Sigmoid colon (tissue), 3 donors: ENCODE results near the gene ANO1.

Source experiments
- CTCF ChIP-seq, 4 experiments: fragments of 450-650 bp in 3 of 4; fragments of 200-600 bp in 1 of 4; IDR thresholded peaks; one replicate each; pipeline ENCODE4 v1.5.1; 2016 to 2019; ENCODE audit warnings: antibody characterized with exemption in 4 of 4, mild to moderate bottlenecking in 3 of 4, moderate library complexity in 2 of 4
- POLR2A ChIP-seq, 2 donors: fragments of 450-650 bp; IDR thresholded peaks; one replicate each; pipeline ENCODE4 v1.6.1; 2016; ENCODE audit warnings: antibody characterized with exemption in 2 of 2, mild to moderate bottlenecking in 2 of 2, moderate library complexity in 2 of 2

DNA sequence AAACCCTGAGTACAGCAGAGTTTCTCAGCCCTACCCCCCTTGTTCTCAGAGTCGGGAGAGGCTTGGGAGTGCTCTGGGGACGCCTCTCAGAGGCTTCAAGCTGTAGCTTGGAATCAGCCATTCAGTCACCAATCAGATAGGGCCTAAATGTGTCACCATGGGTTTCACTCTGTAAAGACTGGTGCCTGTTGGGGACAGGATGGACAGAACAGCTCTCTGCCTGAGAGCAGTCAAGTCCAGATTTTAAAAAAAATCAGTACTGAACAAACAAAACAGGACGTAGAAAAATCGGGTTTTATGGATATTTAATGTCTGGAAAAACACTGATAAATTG lies 126.3 kb downstream of the ANO1 start:
- TF ChIP-seq CTCF (IDR thresholded peaks at IDR 0.05) = no peak
- TF ChIP-seq POLR2A (IDR thresholded peaks at IDR 0.05) = no peak
